Lung (tissue), 12 donors: ENCODE results near the gene HCAR3. TPM values are rescaled to one million over a fixed set of nuclear protein-coding genes. Genes with fewer than 3 reads are reported as not detected.
"Not testable (repeated sequence)": the region's sequence is repeated elsewhere in the genome, so short reads cannot be mapped to it uniquely, and the experiment has no call there.

Source experiments
- ATAC-seq: fragments of 200-7000 bp; cut with Tn5 transposase; one replicate; pipeline ENCODE4 v1.9.1; 2020; ENCODE audit warnings: moderate number of reproducible peaks; ENCODE audit not compliant: insufficient read depth, low FRiP score
- DNase-seq, 3 donors: peaks; one replicate each; pipeline ENCODE4 v3.0.0-alpha.2; 2013 to 2017
- H3K27ac ChIP-seq, 2 donors: one replicate each; pipeline ENCODE4 v1.5.1; 2013; ENCODE audit warnings: mild to moderate bottlenecking in 2 of 2, moderate library complexity in 2 of 2, control low read depth in 1 of 2, inconsistent platforms in 1 of 2, low read depth in 1 of 2, low read length in 1 of 2
- H3K27me3 ChIP-seq, 3 donors: one replicate each; pipeline ENCODE4 v1.5.1; 2013; ENCODE audit warnings: low read length in 2 of 3; ENCODE audit not compliant: control insufficient read depth in 3 of 3, insufficient read depth in 3 of 3
- H3K36me3 ChIP-seq, 4 donors: one replicate each; pipeline ENCODE4 v1.5.1; 2013; ENCODE audit warnings: low read length in 4 of 4, mild to moderate bottlenecking in 1 of 4, moderate library complexity in 1 of 4; ENCODE audit not compliant: control insufficient read depth in 4 of 4, insufficient read depth in 4 of 4
- H3K4me1 ChIP-seq, 5 donors: one replicate each; pipeline ENCODE4 v1.5.1; 2013; ENCODE audit warnings: low read length in 5 of 5, mild to moderate bottlenecking in 2 of 5, moderate library complexity in 1 of 5; ENCODE audit not compliant: control insufficient read depth in 5 of 5, insufficient read depth in 5 of 5
- H3K4me3 ChIP-seq: one replicate; pipeline ENCODE4 v1.5.1; 2013; ENCODE audit warnings: mild to moderate bottlenecking, control low read depth, moderate library complexity
- H3K9ac ChIP-seq, 2 donors: one replicate each; pipeline ENCODE4 v1.5.1; 2013; ENCODE audit warnings: low read length in 2 of 2, control low read depth in 1 of 2; ENCODE audit not compliant: insufficient read depth in 1 of 2
- H3K9me3 ChIP-seq, 4 donors: one replicate each; pipeline ENCODE4 v1.5.1; 2013; ENCODE audit warnings: low read length in 3 of 4, mild to moderate bottlenecking in 1 of 4, moderate library complexity in 1 of 4; ENCODE audit not compliant: control insufficient read depth in 4 of 4, insufficient read depth in 3 of 4
- WGBS, 2 donors: extraction: QIAGEN DNeasy Blood & Tissue Kit; methylation state at CpG; one replicate each; pipeline ENCODE4 v1.1.7; 2013; 5-methylcytosine and 5-hydroxymethylcytosine counted together
- polyA plus RNA-seq, 2 donors: library from polyadenylated mRNA; stranded (reverse); fragments of 200-250 nt; gene quantifications; one replicate each; pipeline ENCODE4 v1.2.1, GENCODE V29; 2013
- total RNA-seq, 2 donors: library from RNA; depleted of rRNA in 1 of 2; stranded (reverse); fragments of >200 nt in 1 of 2; gene quantifications; one replicate each; pipeline ENCODE4 v1.2.1, GENCODE V29; 2014 to 2021
- TF ChIP-seq, protein P1 (sequence below): IDR thresholded peaks from 2 replicates; pipeline ENCODE4 v1.5.1; 2012; ENCODE audit warnings: mild to moderate bottlenecking; ENCODE audit errors: control extremely low read depth, extremely low read depth
- donor health status: control.
- donor health status: control.
- donor health status: Bipolar disorder and iron deficiency.
- donor health status: healthy.
- donor health status: DM: yes; HTN: yes; CAD: no.

The HCAR3 gene
- total and polyA plus RNA-seq, 4 donors: 0.47 to 52.6 (median 6.4) TPM

DNA sequence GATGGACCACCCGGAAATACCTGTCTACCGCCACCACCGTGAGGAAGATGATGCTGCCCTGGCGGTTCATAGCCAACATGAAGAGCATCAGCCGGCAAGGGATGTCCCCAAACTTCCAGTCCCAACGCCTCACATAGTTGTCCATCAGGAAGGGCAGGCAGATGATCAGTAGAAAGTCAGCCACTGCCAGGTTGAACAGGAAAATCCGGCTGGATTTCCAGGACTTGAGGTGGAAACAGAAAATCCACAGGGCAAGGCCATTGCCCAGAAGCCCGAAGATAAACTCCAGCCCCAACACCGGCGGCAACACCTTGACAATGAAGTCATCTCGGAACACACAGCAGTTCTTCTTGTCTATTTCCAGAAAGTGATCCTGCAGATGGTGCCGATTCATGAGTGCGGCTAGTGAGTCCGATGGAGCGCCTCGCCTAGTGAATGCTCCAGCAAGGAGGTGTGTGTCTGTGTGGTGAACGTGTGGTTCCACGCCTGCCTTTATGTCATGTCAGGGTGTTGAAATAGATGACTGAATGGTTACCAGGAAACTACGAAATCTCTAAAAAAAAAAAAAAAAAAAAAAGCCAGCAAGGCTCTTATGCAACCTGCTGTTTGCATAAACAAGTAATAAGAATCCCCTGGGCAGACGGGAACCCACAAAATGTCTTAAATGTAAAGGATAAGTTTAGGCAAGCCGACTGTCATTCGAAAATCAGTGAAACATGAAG is 13.6 kb downstream of the HCAR3 start, which contains the start of gene HCAR2:
HCAR2 (minus strand) TSS at position 468 of the 722 bp plus-strand sequence; CDS start at position 394, 74 bp downstream.
- H3K27ac ChIP-seq, H3K9me3 ChIP-seq, H3K27me3 ChIP-seq, H3K9ac ChIP-seq, H3K4me1 ChIP-seq, DNase-seq, H3K36me3 ChIP-seq, H3K4me3 ChIP-seq: not testable (repeated sequence)
- ATAC-seq: peak; percentile 34
- 60 to 78% methylated on average over 22 of the region's 22 CpGs for WGBS, 2 donors

DNA sequence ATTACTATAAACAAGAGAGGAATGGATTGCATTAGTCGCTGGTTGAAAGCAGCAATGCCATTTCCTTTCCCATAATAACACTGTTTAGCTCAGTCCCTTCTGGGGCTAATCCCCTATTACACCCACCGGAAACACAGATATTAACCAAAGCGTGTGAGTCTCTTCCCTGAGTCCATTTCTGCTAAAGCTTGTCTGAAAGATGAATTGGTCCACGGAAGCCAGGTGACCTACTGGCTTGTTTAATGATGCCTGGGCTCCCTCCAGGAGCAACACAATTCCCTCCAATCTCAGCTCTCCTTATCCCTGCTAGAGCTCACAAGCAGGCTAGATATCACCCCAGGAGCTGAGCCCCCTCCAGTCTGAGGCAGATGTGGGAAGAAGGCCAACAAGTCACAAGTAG is 15.1 kb downstream of the HCAR3 start:
- not testable (repeated sequence) for H3K27ac ChIP-seq, DNase-seq, ATAC-seq, H3K27me3 ChIP-seq, H3K4me1 ChIP-seq, H3K4me3 ChIP-seq, H3K9me3 ChIP-seq, H3K9ac ChIP-seq, H3K36me3 ChIP-seq
- 48 to 64% methylated on average over 4 of the region's 4 CpGs for WGBS, 2 donors

DNA sequence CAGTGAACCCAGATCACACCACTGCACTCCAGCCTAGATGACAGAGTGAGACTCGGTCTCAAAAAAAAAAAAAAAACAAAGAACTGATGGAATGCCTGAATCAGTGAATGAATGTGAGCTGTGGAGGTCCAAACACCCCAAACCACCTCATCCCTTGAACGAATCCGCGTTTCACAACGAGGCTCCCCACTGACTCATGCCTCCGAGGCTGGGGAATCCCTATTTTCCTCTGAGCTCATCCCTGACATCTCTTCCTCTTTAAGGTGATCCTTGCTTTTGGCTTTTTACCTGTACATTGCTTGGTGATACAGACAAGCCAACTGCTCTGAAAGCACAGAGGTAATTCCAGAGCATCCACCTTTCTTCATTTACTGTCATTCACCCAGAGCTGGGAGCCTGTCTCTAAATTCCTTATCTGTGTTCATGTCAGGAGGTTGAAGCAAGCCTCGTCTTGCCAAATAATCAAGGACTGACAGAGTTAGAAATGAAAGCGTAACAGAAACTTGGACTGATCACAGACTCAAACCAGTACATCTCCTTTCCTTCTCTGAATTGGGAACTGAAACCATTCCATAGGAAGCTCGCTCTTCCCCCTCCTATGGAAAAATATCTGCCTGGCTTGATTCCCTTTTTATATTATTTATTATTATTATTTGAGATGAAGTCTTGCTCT is 16.4 kb downstream of the HCAR3 start:
- H3K4me3 ChIP-seq, H3K27ac ChIP-seq, H3K9me3 ChIP-seq, H3K27me3 ChIP-seq, ATAC-seq, H3K36me3 ChIP-seq, DNase-seq, H3K9ac ChIP-seq, H3K4me1 ChIP-seq: not testable (repeated sequence)
- WGBS, 2 donors: 70% methylated on average over 2 of the region's 9 CpGs; no CpG with 5 or more reads in 1 of the 2 donors

DNA sequence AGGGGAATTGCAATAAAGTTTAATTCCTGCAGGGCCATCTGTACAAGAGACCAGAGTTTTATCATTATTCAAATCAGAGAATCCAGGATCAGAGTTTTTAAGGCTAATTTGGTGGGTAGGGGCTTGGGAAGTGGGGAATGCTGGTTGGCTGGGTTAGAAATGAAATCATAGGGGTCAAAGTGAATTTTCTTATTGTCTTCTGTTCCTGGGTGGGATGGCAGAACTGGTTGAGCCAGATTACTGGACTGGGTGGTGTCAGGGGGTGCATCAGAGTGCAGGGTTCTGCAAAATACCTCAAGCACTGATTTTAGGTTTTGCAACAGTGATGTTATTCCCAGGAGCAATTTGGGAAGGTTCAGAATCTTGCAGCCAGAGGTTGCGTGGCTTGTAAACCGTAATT is 19.7 kb downstream of the HCAR3 start:
- not testable (repeated sequence) for H3K9me3 ChIP-seq, H3K9ac ChIP-seq, H3K27ac ChIP-seq, H3K4me1 ChIP-seq, H3K36me3 ChIP-seq, H3K27me3 ChIP-seq, DNase-seq, ATAC-seq, H3K4me3 ChIP-seq
- 84 to 87% methylated on average over 2 of the region's 2 CpGs for WGBS, 2 donors

DNA sequence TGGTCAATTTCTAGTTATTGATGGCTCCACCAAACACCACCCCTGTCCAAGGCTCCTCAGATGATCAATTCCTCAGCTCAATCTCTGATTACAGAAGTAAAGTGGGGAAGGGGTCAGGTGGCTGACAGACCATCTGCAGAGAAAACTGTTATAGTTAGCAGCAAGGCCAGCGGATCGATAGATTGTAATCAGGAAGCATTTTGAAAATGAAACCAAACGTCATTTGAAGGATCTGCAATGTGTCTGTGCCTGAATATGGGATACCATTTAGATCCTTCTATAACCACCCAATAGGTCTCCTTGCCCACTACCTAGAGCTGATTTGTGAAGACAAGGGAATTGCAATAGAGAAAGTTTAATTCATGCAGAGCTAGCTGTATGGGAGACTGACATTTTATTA is 25.0 kb downstream of the HCAR3 start:
- ATAC-seq: no peak

More for the DNA sequence above, 25.0 kb downstream of the HCAR3 start:
- Histone ChIP-seq H3K9me3 (no peaks in the 10 kb centered on the region), H3K27me3 (no peaks in the 10 kb centered on the region), H3K36me3 (no peaks in the 10 kb centered on the region), H3K4me3 (no peak overlapping the region), H3K27ac (no peak overlapping the region), H3K4me1 (no peaks in the 10 kb centered on the region), H3K9ac (no peak overlapping the region)
- TF ChIP-seq, protein P1, sequence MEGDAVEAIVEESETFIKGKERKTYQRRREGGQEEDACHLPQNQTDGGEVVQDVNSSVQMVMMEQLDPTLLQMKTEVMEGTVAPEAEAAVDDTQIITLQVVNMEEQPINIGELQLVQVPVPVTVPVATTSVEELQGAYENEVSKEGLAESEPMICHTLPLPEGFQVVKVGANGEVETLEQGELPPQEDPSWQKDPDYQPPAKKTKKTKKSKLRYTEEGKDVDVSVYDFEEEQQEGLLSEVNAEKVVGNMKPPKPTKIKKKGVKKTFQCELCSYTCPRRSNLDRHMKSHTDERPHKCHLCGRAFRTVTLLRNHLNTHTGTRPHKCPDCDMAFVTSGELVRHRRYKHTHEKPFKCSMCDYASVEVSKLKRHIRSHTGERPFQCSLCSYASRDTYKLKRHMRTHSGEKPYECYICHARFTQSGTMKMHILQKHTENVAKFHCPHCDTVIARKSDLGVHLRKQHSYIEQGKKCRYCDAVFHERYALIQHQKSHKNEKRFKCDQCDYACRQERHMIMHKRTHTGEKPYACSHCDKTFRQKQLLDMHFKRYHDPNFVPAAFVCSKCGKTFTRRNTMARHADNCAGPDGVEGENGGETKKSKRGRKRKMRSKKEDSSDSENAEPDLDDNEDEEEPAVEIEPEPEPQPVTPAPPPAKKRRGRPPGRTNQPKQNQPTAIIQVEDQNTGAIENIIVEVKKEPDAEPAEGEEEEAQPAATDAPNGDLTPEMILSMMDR: no peak
- DNase-seq: no peak
- 63 to 68% methylated on average over 3 of the region's 3 CpGs for WGBS, 2 donors
